Neutrophil (primary cell): ENCODE measurements around the gene CSNK1A1.

Experiments used
- H3K27ac ChIP-seq: fragments of 200-600 bp; sonication (generic); 2 replicates; pipeline ENCODE4 v1.5.1; 2016; ENCODE audit warnings: mild to moderate bottlenecking, moderate library complexity
- H3K27me3 ChIP-seq: fragments of 200-600 bp; sonication (generic); 2 replicates; pipeline ENCODE4 v1.6.0; 2016; ENCODE audit warnings: mild to moderate bottlenecking
- H3K36me3 ChIP-seq: fragments of 200-600 bp; sonication (generic); 2 replicates; pipeline ENCODE4 v1.5.1; 2017
- H3K4me1 ChIP-seq, 2 experiments: fragments of 200-600 bp in 1 of 2; sonication (generic) in 1 of 2; 1 replicate in 1 of 2; 2 replicates in 1 of 2; pipeline versions ENCODE4 v1.5.1 to v1.6.1; 2013 to 2016; ENCODE audit warnings: low read depth in 1 of 2, low read length in 1 of 2, mild to moderate bottlenecking in 1 of 2, moderate library complexity in 1 of 2; ENCODE audit not compliant: control insufficient read depth in 1 of 2, insufficient read depth in 1 of 2
- H3K4me3 ChIP-seq, 2 experiments: fragments of 200-600 bp in 1 of 2; sonication (generic) in 1 of 2; 1 replicate in 1 of 2; 2 replicates in 1 of 2; pipeline ENCODE4 v1.5.1; 2013 to 2016; ENCODE audit warnings: low read depth in 1 of 2, low read length in 1 of 2, mild to moderate bottlenecking in 1 of 2, moderate library complexity in 1 of 2
- H3K9me3 ChIP-seq: fragments of 200-600 bp; sonication (generic); 2 replicates; pipeline ENCODE4 v1.5.1; 2016
- TF ChIP-seq, protein P1 (sequence below): fragments of 200-600 bp; sonication (generic); IDR thresholded peaks from 2 replicates; pipeline ENCODE4 v1.5.1; 2016; ENCODE audit warnings: antibody characterized with exemption

CSNK1A1 gene

GRCh38 chr5:149585910-149586309 is 34.7 kb upstream of the CSNK1A1 start:
- Histone ChIP-seq H3K9me3 (no peaks in the 10 kb centered on the region), H3K36me3 (no peaks in the 10 kb centered on the region), H3K4me3 (no peak overlapping the region), H3K27me3 (peaks cover 26% of the 10 kb centered on the region), H3K27ac (no peak overlapping the region), H3K4me1 (peaks cover 5 to 6% of the 10 kb centered on the region in 2 experiments)
- TF ChIP-seq, protein P1, sequence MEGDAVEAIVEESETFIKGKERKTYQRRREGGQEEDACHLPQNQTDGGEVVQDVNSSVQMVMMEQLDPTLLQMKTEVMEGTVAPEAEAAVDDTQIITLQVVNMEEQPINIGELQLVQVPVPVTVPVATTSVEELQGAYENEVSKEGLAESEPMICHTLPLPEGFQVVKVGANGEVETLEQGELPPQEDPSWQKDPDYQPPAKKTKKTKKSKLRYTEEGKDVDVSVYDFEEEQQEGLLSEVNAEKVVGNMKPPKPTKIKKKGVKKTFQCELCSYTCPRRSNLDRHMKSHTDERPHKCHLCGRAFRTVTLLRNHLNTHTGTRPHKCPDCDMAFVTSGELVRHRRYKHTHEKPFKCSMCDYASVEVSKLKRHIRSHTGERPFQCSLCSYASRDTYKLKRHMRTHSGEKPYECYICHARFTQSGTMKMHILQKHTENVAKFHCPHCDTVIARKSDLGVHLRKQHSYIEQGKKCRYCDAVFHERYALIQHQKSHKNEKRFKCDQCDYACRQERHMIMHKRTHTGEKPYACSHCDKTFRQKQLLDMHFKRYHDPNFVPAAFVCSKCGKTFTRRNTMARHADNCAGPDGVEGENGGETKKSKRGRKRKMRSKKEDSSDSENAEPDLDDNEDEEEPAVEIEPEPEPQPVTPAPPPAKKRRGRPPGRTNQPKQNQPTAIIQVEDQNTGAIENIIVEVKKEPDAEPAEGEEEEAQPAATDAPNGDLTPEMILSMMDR = no peak

DNA sequence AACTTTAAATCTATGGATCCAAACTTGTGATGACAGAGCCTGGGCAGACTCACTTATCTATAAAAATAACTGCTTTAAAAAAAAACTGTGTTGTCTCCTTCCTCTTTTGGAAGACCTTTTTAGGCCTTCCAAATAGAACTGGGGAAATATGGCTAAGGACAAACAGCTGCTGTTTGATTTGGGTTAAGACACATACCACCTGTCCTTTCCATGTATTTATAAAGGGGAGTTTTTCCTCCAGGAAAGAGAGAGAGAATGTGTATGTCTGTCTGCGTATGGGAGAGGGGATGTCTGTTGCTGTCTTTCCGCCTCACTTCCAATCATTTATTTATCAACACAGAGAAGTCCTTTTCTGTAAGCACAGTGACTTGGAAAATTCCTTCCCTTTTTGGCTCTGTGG is 32.9 kb upstream of the CSNK1A1 start:
- Histone ChIP-seq H3K27me3 (peaks cover 44% of the 10 kb centered on the region), H3K27ac (no peak overlapping the region), H3K9me3 (no peaks in the 10 kb centered on the region), H3K4me1 (peaks cover 7 to 8% of the 10 kb centered on the region in 2 experiments), H3K4me3 (no peak overlapping the region), H3K36me3 (no peaks in the 10 kb centered on the region)
- TF ChIP-seq, protein P1 = no peak

DNA sequence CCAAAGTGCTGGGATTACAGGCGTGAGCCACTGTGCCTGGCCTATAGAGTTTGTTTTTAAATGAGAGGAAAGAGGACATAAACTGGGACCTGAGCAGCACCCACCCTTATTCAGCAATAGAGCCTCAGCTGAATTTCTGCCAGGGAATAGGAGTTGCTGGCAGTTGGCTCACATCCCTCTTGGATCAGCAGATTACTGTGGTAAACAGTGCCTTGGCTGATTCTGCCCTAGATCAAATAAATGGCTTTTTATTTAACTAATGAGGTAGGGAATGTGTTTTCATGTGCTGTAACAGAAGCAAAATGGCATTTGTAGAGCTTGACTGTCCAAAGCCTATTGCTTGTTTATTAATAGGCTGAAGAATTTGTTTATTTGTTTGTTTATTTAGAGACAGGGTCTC is 32.2 kb upstream of the CSNK1A1 start:
- TF ChIP-seq, protein P1 = no peak
- H3K4me3 ChIP-seq = no peak overlapping the region

GRCh38 chr5:149581931-149582768 is 30.9 kb upstream of the CSNK1A1 start:
- TF ChIP-seq, protein P1 = no peak
- Histone ChIP-seq H3K4me3 (no peak overlapping the region), H3K36me3 (no peaks in the 10 kb centered on the region), H3K4me1 (peaks cover 7 to 8% of the 10 kb centered on the region in 2 experiments), H3K27me3 (peaks cover 50% of the 10 kb centered on the region), H3K9me3 (no peaks in the 10 kb centered on the region), H3K27ac (no peak overlapping the region)

More for the DNA sequence above, 32.2 kb upstream of the CSNK1A1 start:
- peaks cover 7 to 8% of the 10 kb centered on the region in 2 experiments for H3K4me1 ChIP-seq
- H3K27me3 ChIP-seq = peaks cover 50% of the 10 kb centered on the region
- H3K9me3 ChIP-seq = no peaks in the 10 kb centered on the region
- no peak overlapping the region for H3K27ac ChIP-seq
- no peaks in the 10 kb centered on the region for H3K36me3 ChIP-seq

DNA sequence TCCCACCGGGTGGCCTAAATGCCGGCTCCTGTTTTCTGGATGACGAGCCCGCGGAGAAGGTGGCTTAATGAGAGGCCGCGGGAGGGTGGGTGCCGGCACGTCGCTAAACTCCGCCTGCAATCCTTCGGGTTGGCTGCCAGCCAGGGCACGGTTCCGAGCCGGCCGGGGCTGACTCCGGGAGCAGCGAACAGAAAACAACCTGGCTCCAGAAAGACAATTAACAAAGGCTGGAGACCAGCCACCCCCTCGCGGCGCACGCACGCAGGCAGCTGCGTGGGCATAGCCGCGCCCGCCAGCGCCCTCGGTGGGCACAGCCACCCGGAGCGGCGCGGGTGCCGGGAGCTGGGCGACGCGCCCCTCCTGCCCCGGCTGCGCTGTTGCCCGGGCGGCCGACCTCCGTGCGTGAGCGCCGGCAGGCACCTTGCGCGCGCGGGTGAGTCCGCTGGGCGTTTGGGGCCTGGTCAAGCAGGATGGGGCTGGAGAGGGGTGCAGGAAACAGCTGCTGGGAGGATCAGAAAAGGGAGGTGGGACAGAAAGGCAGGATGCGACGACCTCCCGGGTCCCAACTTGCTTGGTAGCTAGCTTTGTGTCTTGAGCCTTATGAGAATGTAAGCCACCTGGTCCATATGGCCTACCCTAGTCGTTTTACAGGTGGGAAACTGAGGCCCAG is 30.1 kb upstream of the CSNK1A1 start, which contains the start of gene ARHGEF37:
Gene ARHGEF37, plus strand, starts transcription at position 307 of the 670 bp plus-strand sequence. CDS start 16,272 bp downstream, outside the sequence.
- no peak within 1 kb of the TSS for H3K27ac ChIP-seq
- H3K9me3 ChIP-seq = no peaks in the 10 kb centered on the region
- no peak within 1 kb of the TSS for H3K4me3 ChIP-seq

More for the DNA sequence above, 30.1 kb upstream of the CSNK1A1 start, which contains the start of gene ARHGEF37:
- H3K27me3 ChIP-seq = peaks cover 50% of the 10 kb centered on the region
- TF ChIP-seq, protein P1 = no peak
- peaks cover 7 to 8% of the 10 kb centered on the region in 2 experiments for H3K4me1 ChIP-seq
- no peaks in the 10 kb centered on the region for H3K36me3 ChIP-seq
